HG02759 (cell line): ENCODE measurements around the gene WNT7B.

Source experiments
- ATAC-seq: cut with Tn5 transposase; IDR thresholded peaks from one replicate; pipeline ENCODE4 v1.9.1; 2021; ENCODE audit warnings: mild to moderate bottlenecking, moderate library complexity; ENCODE audit not compliant: unreplicated experiment

WNT7B gene

DNA sequence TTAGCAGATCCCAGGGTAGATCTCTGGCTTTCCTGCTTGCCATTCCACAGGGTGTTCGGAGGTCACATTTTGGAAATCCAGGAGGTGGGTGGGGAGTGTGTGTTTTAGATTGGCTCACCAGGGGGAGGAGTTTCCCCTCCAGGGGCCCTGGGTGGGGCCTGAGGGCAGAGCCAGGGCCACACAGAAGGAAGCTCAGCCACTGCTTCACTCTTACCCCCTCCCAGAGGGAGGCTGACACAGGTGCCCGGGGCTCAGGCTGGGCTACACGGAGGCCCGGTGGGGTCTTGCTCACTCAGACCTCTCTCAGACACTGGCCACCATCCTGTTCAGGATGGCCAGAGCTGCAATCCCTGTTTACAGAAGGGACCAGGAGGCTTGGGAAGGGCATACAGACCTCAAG lies 2.5 kb downstream of the WNT7B start:
- ATAC-seq = no peak

DNA sequence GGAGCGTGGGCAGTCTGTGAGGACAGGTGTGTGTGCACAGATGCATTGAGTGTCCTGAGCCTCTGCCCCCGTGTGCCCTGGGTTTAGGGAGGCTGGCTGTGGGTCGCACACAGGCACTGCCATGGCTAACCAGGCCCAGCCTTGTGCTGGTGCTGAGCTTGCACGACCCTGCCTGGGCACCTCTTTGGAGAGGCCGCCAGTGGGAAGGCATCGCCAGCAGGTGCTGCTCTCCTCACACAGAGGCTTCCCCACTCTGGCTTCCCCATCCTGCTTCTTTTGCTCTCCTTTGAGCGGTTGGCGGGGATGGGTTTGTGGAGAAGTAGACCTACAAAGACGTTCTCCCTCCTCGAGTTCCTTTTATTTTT lies 4.1 kb downstream of the WNT7B start:
- no peak for ATAC-seq

DNA sequence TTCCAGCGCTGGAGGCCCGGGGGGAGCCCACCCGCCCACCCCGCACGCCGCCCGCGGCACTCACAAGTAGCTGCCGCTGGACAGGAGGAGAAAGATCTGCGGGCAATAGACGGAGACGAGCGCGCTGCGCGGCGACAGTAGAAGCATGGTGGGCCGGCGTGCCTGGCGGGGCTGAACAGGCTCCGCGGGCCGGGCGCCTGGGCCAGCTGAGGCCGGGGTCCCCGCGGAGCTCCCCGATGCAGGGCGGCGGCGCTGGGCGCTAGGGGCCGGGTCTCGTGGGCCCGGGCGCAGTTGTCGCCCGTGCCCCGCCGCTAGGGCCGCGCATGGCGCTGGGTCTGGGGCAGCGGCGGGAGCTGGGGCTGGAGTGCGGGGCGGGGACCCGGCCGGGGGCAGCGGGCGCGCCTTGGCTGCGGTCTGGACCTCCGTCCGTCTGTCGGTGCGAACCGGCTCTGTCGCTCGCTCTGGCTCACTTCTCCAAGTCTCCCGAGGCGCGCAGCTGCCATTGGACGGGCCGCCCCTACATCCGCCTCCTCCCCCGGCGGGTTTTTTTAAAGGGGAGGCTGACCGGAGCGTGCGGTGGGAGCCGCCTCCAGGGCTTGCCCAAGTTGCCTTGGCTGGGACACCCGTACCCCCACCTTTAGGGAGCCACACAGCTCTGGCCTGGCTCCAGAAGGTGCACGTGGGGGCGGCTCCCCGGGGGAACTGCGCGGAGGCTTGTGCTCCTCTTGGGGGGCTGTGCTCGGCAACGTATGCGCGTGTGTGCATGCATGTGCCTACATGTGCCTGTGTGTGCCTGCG lies 4.7 kb downstream of the WNT7B start:
- ATAC-seq = no peak

DNA sequence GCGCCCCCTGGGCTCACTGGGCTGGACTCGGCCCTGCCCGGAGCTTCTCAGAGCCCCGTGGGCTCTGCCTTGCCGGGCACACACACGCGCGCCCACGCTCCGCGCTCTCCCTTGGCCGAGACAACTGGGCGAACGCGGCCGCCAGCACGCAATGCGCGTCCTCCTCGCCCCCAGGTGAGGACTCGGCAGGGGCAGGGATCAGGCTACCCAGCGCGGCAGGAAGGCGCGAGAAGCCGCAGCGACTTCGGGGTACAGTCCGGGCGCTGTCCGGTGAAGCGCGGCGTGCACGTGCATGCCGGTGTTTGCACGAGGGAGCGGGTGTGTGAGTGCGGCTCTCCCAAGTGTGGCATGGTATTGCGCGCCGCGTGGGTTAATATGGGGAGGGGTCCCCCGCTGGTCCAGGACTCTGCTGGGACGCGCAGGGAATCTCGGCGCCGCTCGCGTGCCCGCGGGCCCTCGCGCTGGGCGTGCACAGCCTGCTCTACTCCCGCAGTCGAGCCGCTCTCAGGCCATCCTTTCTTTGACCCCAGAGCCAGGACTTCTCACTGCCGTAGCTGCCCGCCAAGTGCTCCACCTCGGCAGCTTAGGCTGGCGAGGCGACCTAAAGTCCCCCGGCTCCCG lies 5.4 kb downstream of the WNT7B start:
- no peak for ATAC-seq

DNA sequence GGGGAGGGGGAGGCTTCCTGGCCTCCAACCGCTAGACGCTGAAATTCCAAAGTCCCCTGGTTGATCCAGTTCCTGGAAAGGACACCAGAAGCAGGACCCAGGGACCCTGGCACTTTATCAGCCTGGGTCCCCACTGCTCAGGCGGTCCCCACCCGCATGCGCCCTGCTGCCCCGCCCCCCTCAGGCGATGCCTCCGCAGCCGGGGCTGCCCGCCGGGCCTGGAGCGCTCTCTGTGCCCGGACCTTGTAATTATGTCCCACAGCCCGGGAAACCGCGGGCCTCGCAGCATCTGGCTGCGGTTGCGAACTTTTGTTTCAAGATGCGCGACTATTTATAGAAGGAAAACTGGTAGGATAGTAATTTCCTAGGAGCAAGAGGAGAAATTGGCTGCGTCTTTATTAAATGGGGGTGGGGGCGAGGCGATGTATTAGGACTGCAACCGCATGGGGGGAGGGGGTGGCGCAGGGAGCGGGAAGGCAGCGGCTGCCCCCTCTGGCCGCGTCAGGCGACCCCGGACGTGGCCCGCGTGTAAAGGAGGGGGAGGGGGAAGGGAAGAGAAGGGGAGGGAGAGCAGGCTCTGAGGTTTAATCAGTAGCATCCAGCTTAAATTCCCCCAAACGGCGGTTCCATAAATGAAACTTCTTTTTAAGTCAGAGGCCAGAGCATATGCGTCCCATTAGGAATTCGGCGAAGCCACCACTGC lies 6.1 kb downstream of the WNT7B start:
- no peak for ATAC-seq

DNA sequence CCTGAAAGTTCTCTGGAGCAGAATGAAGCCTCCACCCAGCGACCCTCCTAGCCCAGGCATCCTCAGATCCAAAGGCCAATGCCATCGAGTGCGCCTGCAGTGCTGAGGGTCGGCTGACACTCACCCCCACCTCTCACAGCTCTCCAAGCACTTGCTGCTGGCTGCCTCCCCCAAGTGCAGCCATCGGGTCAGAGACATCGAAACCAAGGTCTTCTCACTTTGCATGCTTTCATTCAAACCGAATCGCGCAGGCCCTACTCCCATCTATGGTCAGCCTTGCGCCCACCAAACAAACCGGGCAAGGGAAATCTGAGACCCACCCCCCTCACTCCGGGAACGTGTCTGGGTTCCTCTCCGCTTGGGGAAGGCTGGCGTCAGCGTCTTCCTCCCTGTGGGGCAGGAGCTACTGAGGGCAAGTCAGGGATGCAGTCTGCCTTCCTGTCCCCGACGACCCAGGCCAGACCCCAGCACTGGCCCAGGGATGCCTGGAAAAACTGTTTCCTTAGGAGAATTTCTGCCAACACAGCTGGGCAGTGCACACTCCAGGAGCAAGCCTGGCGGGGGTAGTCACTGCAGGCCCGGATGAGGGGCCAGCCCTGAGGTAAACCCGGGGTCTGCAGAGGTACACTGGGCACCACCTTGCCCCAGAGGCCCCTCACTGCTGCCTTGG lies 7.0 kb downstream of the WNT7B start:
- ATAC-seq = no peak

DNA sequence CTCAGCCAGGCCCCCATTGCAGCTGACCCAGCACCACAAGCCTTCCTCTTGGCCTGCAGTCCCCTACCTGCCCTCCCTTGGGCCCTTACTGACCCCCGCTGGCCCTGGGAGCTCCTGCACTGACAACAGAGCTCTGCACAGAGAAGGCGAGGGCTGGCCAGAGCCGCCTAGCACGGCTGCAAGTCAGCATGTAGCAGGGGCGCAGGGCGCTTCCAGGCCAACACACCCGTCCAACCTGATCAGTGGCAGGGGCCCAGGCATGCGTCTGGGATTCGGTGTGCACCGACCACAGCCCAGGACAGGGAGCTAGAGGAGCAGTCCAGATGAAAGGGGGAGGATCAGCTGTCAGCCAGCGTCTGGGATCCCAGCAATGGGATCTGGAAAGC lies 7.6 kb downstream of the WNT7B start:
- no peak for ATAC-seq

DNA sequence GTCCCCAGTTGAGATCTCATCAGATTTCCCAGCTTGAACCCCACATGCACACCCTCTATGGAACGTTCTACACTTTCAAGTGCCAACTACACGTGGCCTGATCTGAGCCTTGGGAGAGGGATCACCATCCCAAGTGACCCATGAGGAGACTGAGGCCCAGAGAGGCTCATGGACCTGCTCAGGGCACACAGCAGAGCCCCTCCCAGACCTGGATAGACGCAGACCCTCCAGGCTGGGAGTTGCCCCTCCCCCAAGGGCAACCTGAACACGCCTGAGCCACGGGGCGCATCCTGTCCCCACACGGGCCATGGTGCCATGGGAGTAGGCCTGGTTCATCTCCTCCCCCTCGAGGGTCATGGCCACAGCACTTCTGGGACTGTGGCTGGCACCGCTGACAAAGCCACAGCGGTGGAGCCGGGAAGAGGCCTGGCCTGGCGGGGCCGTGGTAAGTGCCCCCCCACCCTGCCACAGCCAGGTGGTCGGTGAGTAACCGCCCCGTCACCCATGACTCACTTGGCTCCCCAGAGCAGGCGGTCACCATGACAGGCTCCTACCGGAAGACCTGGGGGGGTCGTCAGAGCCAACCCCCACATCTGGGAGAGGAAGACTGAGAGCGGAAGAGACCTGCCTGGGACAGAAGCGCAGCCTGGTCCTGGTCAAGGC lies 8.1 kb downstream of the WNT7B start:
- no peak for ATAC-seq

DNA sequence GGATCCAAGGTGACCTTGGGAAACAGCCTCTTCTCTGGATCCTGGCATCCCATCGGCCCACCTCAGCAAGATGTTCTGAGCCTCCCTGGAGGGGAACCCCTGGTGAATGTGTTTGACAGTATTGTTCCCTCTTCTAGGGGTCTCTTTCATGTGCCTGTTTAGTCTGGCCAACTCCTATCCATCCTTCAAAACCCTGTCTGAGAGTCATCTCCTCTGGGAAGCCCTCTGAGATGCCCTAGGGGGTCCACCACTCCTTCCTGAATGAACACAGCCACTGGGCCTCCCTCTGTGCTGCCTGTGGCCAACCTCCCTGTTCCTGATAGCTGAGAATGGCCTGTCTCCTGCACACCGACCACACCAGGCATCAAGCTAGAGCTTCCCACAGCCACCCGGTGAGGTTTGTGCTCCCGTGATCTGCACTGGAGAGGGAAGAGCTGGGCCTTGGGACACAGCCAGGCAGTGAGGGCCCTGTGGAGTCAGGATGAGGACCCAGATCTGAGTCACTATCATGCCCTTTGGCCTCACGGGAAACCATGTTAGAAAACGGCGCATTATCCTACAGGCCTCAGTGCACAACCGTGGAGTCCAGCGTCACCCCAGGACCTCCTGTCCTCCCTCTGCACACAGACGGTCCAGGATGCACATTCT lies 8.8 kb downstream of the WNT7B start:
- no peak for ATAC-seq

DNA sequence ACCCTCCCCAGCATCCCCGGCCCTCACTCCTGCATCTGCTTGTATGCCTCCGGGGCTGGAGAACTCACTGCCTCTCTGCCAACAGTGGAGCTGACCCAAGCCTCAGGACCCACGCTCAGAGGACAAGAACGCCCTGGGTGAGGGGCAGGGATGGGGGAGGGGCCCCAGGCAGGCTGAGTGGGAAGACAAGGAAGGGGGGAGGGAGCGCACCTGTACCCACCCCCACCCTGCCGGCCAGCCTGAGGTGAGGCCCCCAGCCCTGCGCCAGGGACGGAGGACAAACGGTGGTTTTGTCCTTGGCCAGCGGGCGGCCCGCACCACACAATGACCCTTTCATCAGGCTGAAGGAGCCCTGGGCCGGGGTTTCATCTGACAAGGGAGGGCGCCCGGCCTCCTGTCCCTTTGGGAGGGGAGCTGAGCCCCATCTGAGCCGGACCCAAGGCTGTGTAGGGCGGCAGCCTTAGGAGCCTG lies 10.0 kb downstream of the WNT7B start:
- ATAC-seq = no peak

DNA sequence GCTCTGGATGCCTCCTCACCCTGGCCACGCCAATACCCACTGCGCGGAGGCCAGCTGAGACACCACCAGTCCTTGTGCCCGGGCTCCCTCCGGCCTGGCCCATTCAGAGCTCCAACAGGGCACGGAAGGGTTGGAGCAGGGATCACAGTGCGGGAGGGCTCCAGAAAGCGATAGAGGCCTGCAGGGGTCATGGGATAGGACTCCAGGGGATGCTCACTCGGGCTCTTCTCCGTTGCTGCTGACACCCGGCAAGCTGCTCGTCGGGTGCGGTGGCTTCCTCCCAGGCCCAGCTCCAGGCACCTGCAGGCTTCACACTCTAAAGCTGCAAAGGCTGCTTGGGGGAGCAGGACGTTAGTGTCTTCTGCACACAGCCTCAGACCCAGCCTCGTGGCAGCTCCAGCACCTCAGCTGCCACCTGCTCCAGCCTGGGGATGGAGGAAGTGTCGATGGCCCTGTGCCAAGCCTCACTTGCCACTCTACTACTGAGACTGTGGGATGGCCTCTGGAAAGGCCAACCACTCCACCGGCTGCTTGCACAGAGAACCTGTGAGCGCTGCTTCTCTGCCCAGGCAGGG lies 10.6 kb downstream of the WNT7B start:
- ATAC-seq = no peak

DNA sequence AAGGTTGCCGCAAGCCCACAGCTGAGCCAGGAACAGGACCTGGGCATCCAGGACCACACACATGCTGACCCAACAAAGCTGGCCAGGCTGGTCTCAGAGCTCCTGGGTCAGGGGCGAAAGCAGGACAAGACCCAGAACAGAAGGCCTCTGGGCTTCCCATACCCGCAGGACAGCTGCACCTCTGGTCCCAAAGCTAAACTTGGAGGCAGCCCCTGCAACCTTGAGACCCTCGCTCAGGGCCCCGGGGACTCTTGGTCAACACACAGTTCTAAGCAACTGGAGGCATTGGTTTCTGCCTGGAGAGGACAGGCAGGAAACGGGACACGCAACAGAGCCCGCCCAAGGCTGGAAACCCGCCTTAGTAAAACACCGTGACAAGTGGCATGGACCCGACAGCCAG lies 11.4 kb downstream of the WNT7B start:
- no peak for ATAC-seq

DNA sequence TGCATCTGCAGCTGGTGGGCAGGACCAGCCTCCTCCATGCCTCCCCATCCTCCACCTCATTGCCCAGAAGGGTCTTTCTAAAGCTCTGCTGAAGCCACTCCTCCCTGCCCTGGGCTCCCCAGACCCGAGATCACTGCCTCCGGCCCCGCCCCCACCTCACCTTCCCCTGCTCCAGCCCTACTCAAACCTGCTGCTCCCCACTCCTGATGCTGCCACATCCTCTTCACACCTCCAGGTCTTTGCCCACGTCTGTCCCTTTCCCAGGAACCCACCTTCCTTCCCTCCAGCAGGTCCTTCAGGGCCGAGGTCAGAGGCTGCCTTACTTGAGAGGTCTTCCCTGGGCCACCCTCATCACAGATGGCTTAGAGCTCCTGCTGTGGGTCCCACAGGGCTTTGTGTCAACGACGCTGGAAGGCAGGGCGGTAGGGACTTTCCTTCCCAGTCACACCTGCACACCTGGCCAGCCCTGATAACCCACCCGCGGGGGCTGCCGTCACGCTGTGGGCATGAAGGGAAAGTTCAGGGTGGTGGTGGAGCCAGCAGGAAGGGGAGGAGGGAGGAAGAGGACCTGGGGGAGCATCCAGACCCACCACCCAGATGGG lies 11.9 kb downstream of the WNT7B start:
- no peak for ATAC-seq

DNA sequence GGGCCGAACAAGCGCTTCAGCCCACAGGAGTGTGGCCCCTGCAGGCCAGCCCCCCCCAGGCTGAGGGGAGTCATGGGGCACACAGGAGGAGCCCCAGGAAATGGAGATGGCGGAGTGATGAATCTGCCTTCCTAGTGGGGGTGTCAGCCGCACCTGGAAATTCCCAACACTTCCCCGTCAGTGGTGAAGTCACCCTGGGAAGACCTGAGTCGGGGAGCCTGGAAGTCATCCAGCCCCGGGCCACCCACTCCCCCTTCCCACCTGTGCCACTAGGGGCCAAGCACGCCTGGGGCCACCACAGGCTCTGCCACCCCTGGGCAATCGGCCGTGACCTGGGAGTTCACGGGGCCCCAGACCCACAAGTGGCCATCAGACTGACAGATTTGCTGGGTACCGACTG lies 12.6 kb downstream of the WNT7B start:
- no peak for ATAC-seq

DNA sequence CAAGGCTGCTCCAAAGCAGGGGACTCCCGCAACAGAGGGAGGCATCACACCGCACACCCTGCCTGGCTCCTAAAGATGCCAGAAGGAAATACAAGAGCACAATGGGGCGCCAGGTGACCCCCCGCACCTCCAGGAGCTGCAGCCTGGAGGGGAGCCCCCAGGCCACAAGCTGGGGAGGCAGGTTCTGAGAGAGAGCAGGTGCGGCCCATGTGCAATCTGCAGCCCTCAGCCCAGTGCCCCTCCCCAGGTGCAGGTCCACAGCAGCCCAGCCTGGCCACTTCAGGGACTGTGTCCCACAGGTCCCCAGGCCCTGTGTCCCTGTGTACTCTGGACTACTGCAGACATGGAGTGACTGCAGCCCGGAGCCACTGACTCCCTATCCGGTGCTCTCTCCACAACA lies 13.1 kb downstream of the WNT7B start:
- ATAC-seq = no peak

DNA sequence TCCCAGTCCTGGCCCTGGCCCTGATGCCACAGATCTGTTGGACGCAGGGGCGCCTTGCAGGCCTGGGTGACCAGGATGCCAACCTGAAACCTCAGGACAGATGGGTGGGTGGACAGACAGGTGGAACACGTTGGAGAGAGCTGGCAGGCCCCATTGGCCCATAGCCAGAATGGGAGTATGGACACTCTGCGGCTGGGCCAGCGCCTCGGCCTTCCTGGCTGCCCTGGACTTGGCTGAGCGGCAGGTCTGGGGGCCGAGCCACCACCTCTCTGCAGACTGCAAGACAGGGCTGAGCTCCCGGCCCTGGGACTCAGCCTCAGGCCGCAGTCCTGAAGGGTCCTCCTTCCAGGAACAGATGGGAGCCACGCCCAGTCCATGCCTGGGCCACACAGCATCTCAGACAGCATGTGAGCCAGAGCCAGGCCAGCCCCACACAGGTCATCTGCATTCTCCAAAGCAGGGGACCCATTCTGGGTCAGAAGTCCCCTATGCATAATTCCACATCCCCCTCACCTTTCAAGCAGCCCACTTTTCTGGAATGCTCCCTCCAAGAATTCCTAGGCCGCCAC lies 14.1 kb downstream of the WNT7B start:
- no peak for ATAC-seq

DNA sequence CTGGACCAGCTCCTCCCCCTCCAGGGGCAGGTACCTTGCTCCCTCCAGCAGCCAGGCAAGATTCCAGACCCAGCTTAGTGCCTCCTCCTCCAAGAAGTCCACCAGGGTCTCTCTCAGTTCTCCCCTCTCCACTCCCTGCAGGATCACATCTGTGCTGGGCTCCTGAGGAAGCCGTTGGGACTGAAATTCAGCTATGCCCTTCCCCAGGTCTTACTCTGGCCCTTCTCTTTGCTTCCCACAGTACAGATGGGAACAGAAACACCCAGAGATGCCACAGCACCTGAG lies 14.6 kb downstream of the WNT7B start:
- ATAC-seq = no peak

DNA sequence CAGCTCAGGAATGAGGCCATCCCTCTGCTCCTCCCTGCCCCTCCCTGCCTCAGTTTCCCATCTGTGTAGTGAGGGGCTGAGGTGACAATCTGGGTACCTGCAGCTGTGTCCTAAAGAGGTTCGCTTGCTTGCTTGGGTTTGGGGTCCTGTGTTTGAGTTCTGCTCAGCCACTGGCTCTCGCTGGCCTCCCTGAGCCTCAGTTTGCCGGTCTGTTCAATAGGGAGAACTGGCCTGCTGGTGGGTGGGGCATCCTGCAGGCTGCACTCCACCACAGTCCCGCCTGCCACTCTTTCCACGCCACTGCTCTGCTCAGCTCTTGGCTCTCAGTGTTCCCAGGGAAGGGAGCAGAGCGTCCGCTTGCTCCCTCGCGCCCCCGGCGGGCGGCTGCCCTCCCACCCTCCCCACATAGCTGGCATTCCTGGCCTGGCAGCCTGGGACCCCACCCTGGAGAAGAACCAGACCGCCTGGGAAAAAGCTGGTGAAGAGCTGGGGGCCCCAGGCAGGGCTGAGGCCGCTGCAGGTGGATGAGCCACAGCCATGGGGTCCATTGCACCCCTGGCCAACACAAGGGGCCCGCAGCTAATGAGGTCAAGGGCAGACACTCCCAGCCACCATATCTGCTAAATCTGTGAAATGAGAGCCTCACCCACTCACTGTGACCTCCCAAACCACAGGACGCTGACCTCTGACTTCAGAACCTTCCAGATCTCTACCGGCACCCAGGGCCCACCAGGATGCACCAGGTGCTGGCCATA lies 15.1 kb downstream of the WNT7B start:
- ATAC-seq = no peak
